ENCODE data around the gene ITPKB. TPM values are rescaled to one million over a fixed set of nuclear protein-coding genes. Genes with fewer than 3 reads are reported as not detected.

The ITPKB gene
- total and polyA plus RNA-seq, 2 of the 13 experiments (the other 11 are each of a cell fraction or from before 2014, with no cell fraction given): not detected

GRCh38 chr1:226657895-226658545, 81.1 kb downstream of the ITPKB start (continued):
- TF ChIP-seq NFRKB (IDR thresholded peaks at IDR 0.05): no peak
- TF ChIP-seq AGO2 (optimal IDR thresholded peaks at IDR 0.05; ENCODE audit: low read depth, low read length): no peak
- no peak for TF ChIP-seq ARID2 (CRISPR knock-in tag; IDR thresholded peaks at IDR 0.05; ENCODE audit: borderline replicate concordance)
- TF ChIP-seq HIC2 (CRISPR knock-in tag; IDR thresholded peaks at IDR 0.05; ENCODE audit: low read depth): no peak

- in situ Hi-C loops (cut with HindIII; ENCODE audit: extremely low pct_ligation_motif_present, low pct_unique_long_range_greater_than_20kb): no loop called here
- Histone ChIP-seq H3K9me3 (ENCODE audit: low read length) (no peaks in the 10 kb centered on the region), H2AFZ (ENCODE audit: low read length) (no peak overlapping the region), H4K20me1 (ENCODE audit: insufficient read depth, low read length) (no peaks in the 10 kb centered on the region), H3K27me3 (ENCODE audit: control insufficient read depth in 1 of 2, insufficient read depth in 2 of 2, low read length in 2 of 2) (peaks cover 10 to 68% of the 10 kb centered on the region in 2 experiments; a peak in 4 of 5 replicates), H3K27ac (ENCODE audit: extremely low read length, insufficient read depth, low read length) (no peak overlapping the region), H3K4me2 (ENCODE audit: low read depth, low read length) (no peak overlapping the region), H3K79me2 (ENCODE audit: insufficient read depth, low read length) (no peaks in the 10 kb centered on the region), H3K36me3 (replicated peaks in 1 of 2; ENCODE audit: control insufficient read depth in 1 of 2, insufficient read depth in 2 of 2, low read length in 2 of 2) (no peaks in the 10 kb centered on the region), H3K4me1 (ENCODE audit: insufficient read depth, low read length) (no peaks in the 10 kb centered on the region), H3K9ac (ENCODE audit: insufficient read depth, low read depth, low read length) (no peak overlapping the region), H3K4me3 (replicated peaks in 1 of 3; ENCODE audit: insufficient read depth in 1 of 3, low read depth in 2 of 3, low read length in 3 of 3) (no peak overlapping the region)
- no peak for FAIRE-seq
- ChIA-PET POLR2A (no interaction called here), CTCF (ENCODE audit: low intra/inter-chr PET ratio, low total read pairs) (no interaction called here)
- no peak for TF ChIP-seq TEF (CRISPR knock-in tag; IDR thresholded peaks at IDR 0.05)
- no peak for TF ChIP-seq POGZ (CRISPR knock-in tag; IDR thresholded peaks at IDR 0.05)
- TF ChIP-seq PRMT3 (CRISPR knock-in tag; IDR thresholded peaks at IDR 0.05; ENCODE audit: borderline replicate concordance, low read depth): no peak
- no peak for TF ChIP-seq U2AF1 (optimal IDR thresholded peaks at IDR 0.05; ENCODE audit: low read depth, low read length)
- TF ChIP-seq XBP1 (CRISPR knock-in tag; IDR thresholded peaks at IDR 0.05): no peak
- no peak for TF ChIP-seq ZNF691 (CRISPR knock-in tag; IDR thresholded peaks at IDR 0.05; ENCODE audit: borderline replicate concordance, low read depth)
- no peak for TF ChIP-seq MBD4 (IDR thresholded peaks at IDR 0.05; ENCODE audit: borderline replicate concordance, low read length)
- TF ChIP-seq ARNT (IDR thresholded peaks at IDR 0.05): no peak
- no peak for TF ChIP-seq RFX1 (IDR thresholded peaks at IDR 0.05)
- no peak for TF ChIP-seq ZNF674 (CRISPR knock-in tag; IDR thresholded peaks at IDR 0.05; ENCODE audit: low read depth)
- no peak for TF ChIP-seq RBM22 (optimal IDR thresholded peaks at IDR 0.05; ENCODE audit: low read length)
- TF ChIP-seq BORCS8-MEF2B (CRISPR knock-in tag; IDR thresholded peaks at IDR 0.05): no peak
- intact Hi-C loops (cut with micrococcal nuclease; ENCODE audit: unreplicated experiment): no loop called here
- ATAC-seq: no peak
- no TSS peak for BruUV-seq (replicated peaks)
- WGBS (ENCODE audit: low lambda C conversion rate): 26% methylated on average over 6 of the region's 12 CpGs
- no peak for DNase-seq (ENCODE audit: low spot score)
Measured at GRCh38 chr1:226656601-226657277, 82.3 kb downstream of the ITPKB start.
